Pulmonary artery endothelial cell (primary cell): Measurements from ENCODE around the gene PCCA. TPM values are rescaled to one million over a fixed set of nuclear protein-coding genes. Genes with fewer than 3 reads are reported as not detected.
"Not testable (repeated sequence)": the region's sequence is repeated elsewhere in the genome, so short reads cannot be mapped to it uniquely, and the experiment has no call there.

Source experiments
- DNase-seq: peaks from one replicate; pipeline ENCODE4 v3.0.0-alpha.2; 2011; ENCODE audit warnings: low read depth, low spot score
- total RNA-seq: library from RNA; depleted of rRNA; stranded (reverse); fragments of >200 nt; gene quantifications from 2 replicates; pipeline ENCODE4 v1.2.3, GENCODE V29; 2014

PCCA gene
- total RNA-seq, 1 donor from 2014 or later = 28.6 TPM

GRCh38 chr13:100301418-100301817 is 212.5 kb downstream of the PCCA start:
- DNase-seq = no peak

GRCh38 chr13:100302391-100302790 is 213.5 kb downstream of the PCCA start:
- no peak for DNase-seq

- no peak for DNase-seq
These were observed 215.3 kb downstream of the PCCA start for GRCh38 chr13:100304229-100304628.

GRCh38 chr13:100305398-100305797 is 216.5 kb downstream of the PCCA start:
- no peak for DNase-seq

- DNase-seq = no peak
These were observed 217.1 kb downstream of the PCCA start for GRCh38 chr13:100306030-100306429.

GRCh38 chr13:100306434-100306999 is 217.6 kb downstream of the PCCA start:
- no peak for DNase-seq

GRCh38 chr13:100314132-100314910 is 225.4 kb downstream of the PCCA start:
- DNase-seq = no peak

GRCh38 chr13:100315522-100315921 is 226.6 kb downstream of the PCCA start:
- no peak for DNase-seq

GRCh38 chr13:100318473-100318872 is 229.6 kb downstream of the PCCA start:
- DNase-seq = not testable (repeated sequence)

GRCh38 chr13:100323937-100324336 is 235.0 kb downstream of the PCCA start:
- DNase-seq = no peak

GRCh38 chr13:100330662-100331061 is 241.8 kb downstream of the PCCA start:
- no peak for DNase-seq

- DNase-seq = no peak
These were observed 244.2 kb downstream of the PCCA start for GRCh38 chr13:100333141-100333540.

GRCh38 chr13:100334214-100334613 is 245.3 kb downstream of the PCCA start:
- no peak for DNase-seq

GRCh38 chr13:100336795-100337516 is 248.1 kb downstream of the PCCA start:
- DNase-seq = no peak

GRCh38 chr13:100338275-100338674 is 249.4 kb downstream of the PCCA start:
- no peak for DNase-seq

- DNase-seq = no peak
These were observed 250.6 kb downstream of the PCCA start for GRCh38 chr13:100339411-100339940.

- no peak for DNase-seq
These were observed 252.0 kb downstream of the PCCA start for GRCh38 chr13:100340865-100341264.

- DNase-seq = no peak
These were observed 252.4 kb downstream of the PCCA start for GRCh38 chr13:100341327-100341726.

GRCh38 chr13:100344544-100344943 is 255.7 kb downstream of the PCCA start:
- DNase-seq = no peak

GRCh38 chr13:100347968-100348367 is 259.1 kb downstream of the PCCA start:
- DNase-seq = no peak

GRCh38 chr13:100349594-100349993 is 260.7 kb downstream of the PCCA start:
- DNase-seq = no peak

GRCh38 chr13:100350601-100351000 is 261.7 kb downstream of the PCCA start:
- no peak for DNase-seq
